Thyroid gland (tissue), 4 donors: ENCODE measurements around the gene KRT5. TPM values are rescaled to one million over a fixed set of nuclear protein-coding genes. Genes with fewer than 3 reads are reported as not detected.

Source experiments
- DNase-seq, 2 donors: peaks; one replicate each; pipeline ENCODE4 v3.0.0-alpha.2; 2019
- H3K27ac ChIP-seq, 3 donors: fragments of 200-600 bp; sonication (generic); 1 replicate in 2 of 3; 2 replicates in 1 of 3; pipeline ENCODE4 v1.5.1; 2016 to 2019; ENCODE audit warnings: mild to moderate bottlenecking in 1 of 3, moderate library complexity in 1 of 3
- H3K27me3 ChIP-seq: fragments of 200-600 bp; sonication (generic); one replicate; pipeline ENCODE4 v1.5.1; 2019
- H3K36me3 ChIP-seq, 2 donors: fragments of 200-600 bp; sonication (generic); one replicate each; pipeline ENCODE4 v1.5.1; 2016 to 2019
- H3K4me1 ChIP-seq, 2 donors: fragments of 200-600 bp; sonication (generic); one replicate each; pipeline ENCODE4 v1.5.1; 2017 to 2019
- H3K4me3 ChIP-seq, 3 donors: fragments of 200-600 bp; sonication (generic); replicated peaks in 1 of 3; 1 replicate in 2 of 3; 2 replicates in 1 of 3; pipeline ENCODE4 v1.5.1; 2016; ENCODE audit warnings: mild to moderate bottlenecking in 1 of 3
- H3K9me3 ChIP-seq: fragments of 200-600 bp; sonication (generic); one replicate; pipeline ENCODE4 v1.5.1; 2017
- CTCF ChIP-seq, 6 experiments: fragments of 200-600 bp in 3 of 6; fragments of 450-650 bp in 3 of 6; sonication (generic) in 3 of 6; IDR thresholded peaks; one replicate each; pipeline ENCODE4 v1.5.1; 2016 to 2019; ENCODE audit warnings: antibody characterized with exemption in 6 of 6, mild to moderate bottlenecking in 2 of 6, inconsistent platforms in 1 of 6, moderate library complexity in 1 of 6
- POLR2A ChIP-seq, 2 donors: fragments of 450-650 bp; IDR thresholded peaks; one replicate each; pipeline ENCODE4 v1.6.1; 2017; ENCODE audit warnings: antibody characterized with exemption in 2 of 2, mild to moderate bottlenecking in 2 of 2, moderate library complexity in 1 of 2
- WGBS, 2 donors: methylation state at CpG; one replicate each; pipeline ENCODE4 v1.1.5; 2017; 5-methylcytosine and 5-hydroxymethylcytosine counted together
- intact Hi-C: fragments of 100-400 bp; cut with DNase I; formaldehyde crosslinking; loops from one replicate; pipeline ENCODE4 v1.15.1; 2023
- total RNA-seq, 4 donors: library from RNA; depleted of rRNA; stranded (reverse); fragments of >200 nt; gene quantifications; one replicate each; pipeline ENCODE4 v1.2.3, GENCODE V29; 2016

KRT5 gene
- total RNA-seq, 4 donors from 2014 or later = 1.4 TPM; not detected in 3

- TF ChIP-seq CTCF (IDR thresholded peaks at IDR 0.05) (no peak), POLR2A (IDR thresholded peaks at IDR 0.05) (no peak)
- Histone ChIP-seq H3K4me3 (no peak overlapping the region), H3K27me3 (no peaks in the 10 kb centered on the region), H3K4me1 (no peaks in the 10 kb centered on the region), H3K9me3 (no peaks in the 10 kb centered on the region), H3K27ac (no peak overlapping the region), H3K36me3 (no peaks in the 10 kb centered on the region)
- intact Hi-C loops = no loop called here
- no peak for DNase-seq
- WGBS, 2 donors = 89 to 97% methylated on average over 9 of the region's 9 CpGs
Observed at GRCh38 chr12:52529846-52530245, 9.7 kb upstream of the KRT5 start.

- intact Hi-C loops = no loop called here
- Histone ChIP-seq H3K36me3 (no peaks in the 10 kb centered on the region), H3K27me3 (no peaks in the 10 kb centered on the region), H3K27ac (no peak overlapping the region), H3K4me3 (no peak overlapping the region), H3K4me1 (no peaks in the 10 kb centered on the region), H3K9me3 (no peaks in the 10 kb centered on the region)
- TF ChIP-seq CTCF (IDR thresholded peaks at IDR 0.05) = no peak
- no peak for TF ChIP-seq POLR2A (IDR thresholded peaks at IDR 0.05)
- DNase-seq = no peak
- WGBS, 2 donors = 93 to 98% methylated on average over 2 of the region's 2 CpGs
Observed at GRCh38 chr12:52529417-52529816, 9.2 kb upstream of the KRT5 start.

- no peaks in the 10 kb centered on the region for H3K9me3 ChIP-seq
- TF ChIP-seq CTCF (IDR thresholded peaks at IDR 0.05) (no peak), POLR2A (IDR thresholded peaks at IDR 0.05) (no peak)
- no peaks in the 10 kb centered on the region for H3K27me3 ChIP-seq
- H3K36me3 ChIP-seq = no peaks in the 10 kb centered on the region
- no peaks in the 10 kb centered on the region for H3K4me1 ChIP-seq
- H3K4me3 ChIP-seq = no peak overlapping the region
- H3K27ac ChIP-seq = no peak overlapping the region
- WGBS, 2 donors = 73 to 93% methylated on average over 7 to 8 of the region's 8 CpGs
- intact Hi-C loops = no loop called here
- peak in 1 of 2 donors; percentile 35 for DNase-seq
Observed at GRCh38 chr12:52528641-52529143, 8.5 kb upstream of the KRT5 start.

GRCh38 chr12:52527121-52527800, 7.1 kb upstream of the KRT5 start:
- 90% methylated on average over 3 to 4 of the region's 4 CpGs for WGBS, 2 donors
- intact Hi-C loops = no loop called here
- DNase-seq = no peak

More at GRCh38 chr12:52527121-52527800, 7.1 kb upstream of the KRT5 start:
- no peaks in the 10 kb centered on the region for H3K9me3 ChIP-seq
- H3K36me3 ChIP-seq = no peaks in the 10 kb centered on the region
- no peak for TF ChIP-seq CTCF (IDR thresholded peaks at IDR 0.05)
- no peak for TF ChIP-seq POLR2A (IDR thresholded peaks at IDR 0.05)
- no peak overlapping the region for H3K27ac ChIP-seq
- peaks cover 0 to 6% of the 10 kb centered on the region in 2 donors for H3K4me1 ChIP-seq
- H3K27me3 ChIP-seq = no peaks in the 10 kb centered on the region
- H3K4me3 ChIP-seq = no peak overlapping the region
